ENCODE results near the gene LRRC4B.

LRRC4B gene

GRCh38 chr19:50489461-50490011 lies 78.7 kb downstream of the LRRC4B start:
- Histone ChIP-seq H3K27ac (ENCODE audit: extremely low read depth, low read depth, low read length) (no peak overlapping the region), H3K4me1 (ENCODE audit: control insufficient read depth, insufficient read depth, low read length) (no peaks in the 10 kb centered on the region), H3K9me3 (ENCODE audit: control insufficient read depth, insufficient read depth, low read depth, low read length) (no peaks in the 10 kb centered on the region), H3K4me3 (ENCODE audit: low read depth, low read length) (no peak overlapping the region), H3K36me3 (ENCODE audit: control insufficient read depth in 2 of 2, insufficient read depth in 1 of 2, low read length in 2 of 2) (peaks cover 0 to 24% of the 10 kb centered on the region in 2 experiments; a peak in 1 of 3 replicates)
- ChIA-PET CTCF (interaction anchor here (0.7 to 1.7 kb wide), 3 partner anchors 11 to 290 kb away, joined by 3 to 4 read pairs (median 4); no protein-coding TSS in a partner anchor), POLR2A (interaction anchor here (1.5 kb wide), 1 partner anchor 39 kb away, joined by 3 read pairs; no protein-coding TSS in a partner anchor)
- TF ChIP-seq SCRT2 (tag by site-specific recombination; IDR thresholded peaks at IDR 0.05) (peak; percentile 74), ZNF274 (IDR thresholded peaks at IDR 0.05; ENCODE audit: low read length) (no peak), ZNF274 (tag by site-specific recombination; IDR thresholded peaks at IDR 0.05; ENCODE audit: borderline replicate concordance) (no peak), ZNF585B (tag by site-specific recombination; IDR thresholded peaks at IDR 0.05) (no peak), SP2 (tag by site-specific recombination; IDR thresholded peaks at IDR 0.05) (0 out of 2 replicates have a peak, but pooled peaks have one; percentile 10), KLF7 (tag by site-specific recombination; IDR thresholded peaks at IDR 0.05; ENCODE audit: borderline replicate concordance) (no peak), ZNF341 (tag by site-specific recombination; IDR thresholded peaks at IDR 0.05; ENCODE audit: low read depth) (peak; percentile 46), SCRT1 (tag by site-specific recombination; IDR thresholded peaks at IDR 0.05; ENCODE audit: borderline replicate concordance) (no peak), ELK4 (IDR thresholded peaks at IDR 0.05; ENCODE audit: borderline replicate concordance, low read depth, low read length) (no peak), ZSCAN5A (tag by site-specific recombination; IDR thresholded peaks at IDR 0.05) (no peak)

GRCh38 chr19:50488389-50489194 lies 79.6 kb downstream of the LRRC4B start:
- Histone ChIP-seq H3K9me3 (ENCODE audit: control insufficient read depth, insufficient read depth, low read depth, low read length) (no peaks in the 10 kb centered on the region), H3K4me3 (ENCODE audit: low read depth, low read length) (no peak overlapping the region), H3K36me3 (ENCODE audit: control insufficient read depth in 2 of 2, insufficient read depth in 1 of 2, low read length in 2 of 2) (peaks cover 5 to 30% of the 10 kb centered on the region in 2 experiments; a peak in 2 of 3 replicates), H3K4me1 (ENCODE audit: control insufficient read depth, insufficient read depth, low read length) (no peaks in the 10 kb centered on the region), H3K27ac (ENCODE audit: extremely low read depth, low read depth, low read length) (no peak overlapping the region)
- ChIA-PET CTCF (interaction anchor here (0.5 to 1.7 kb wide), 3 partner anchors 10 to 329 kb away, joined by 3 to 6 read pairs (median 5); no protein-coding TSS in a partner anchor), POLR2A (interaction anchor here (0.6 to 1.5 kb wide), 3 partner anchors 14 to 38 kb away, joined by 3 read pairs; partner anchors contain the start of gene JOSD2)
- TF ChIP-seq ZNF148 (tag by site-specific recombination; IDR thresholded peaks at IDR 0.05; ENCODE audit: borderline replicate concordance), result 0 out of 2 replicates have a peak, but pooled peaks have one; percentile 32
- 0 out of 2 replicates have a peak, but pooled peaks have one; percentile 19 for TF ChIP-seq ZNF398 (tag by site-specific recombination; IDR thresholded peaks at IDR 0.05)
- TF ChIP-seq ZNF366 (tag by site-specific recombination; conservative IDR thresholded peaks at IDR 0.05), result peak; percentile 74
- no peak for TF ChIP-seq FEZF1 (tag by site-specific recombination; IDR thresholded peaks at IDR 0.05)
- TF ChIP-seq ZNF792 (tag by site-specific recombination; IDR thresholded peaks at IDR 0.05), result no peak
- TF ChIP-seq PRDM1 (tag by site-specific recombination; IDR thresholded peaks at IDR 0.05), result peak; percentile 94
- no peak for TF ChIP-seq ZNF132 (tag by site-specific recombination; IDR thresholded peaks at IDR 0.05; ENCODE audit: borderline replicate concordance)
- no peak for TF ChIP-seq ZBTB11 (tag by site-specific recombination; conservative IDR thresholded peaks at IDR 0.05; ENCODE audit: low read depth)
- no peak for TF ChIP-seq AEBP2 (tag by site-specific recombination; IDR thresholded peaks at IDR 0.05; ENCODE audit: borderline replicate concordance)
- no peak for TF ChIP-seq KLF7 (tag by site-specific recombination; IDR thresholded peaks at IDR 0.05; ENCODE audit: borderline replicate concordance)
- peak; percentile 75 for TF ChIP-seq ZNF341 (tag by site-specific recombination; IDR thresholded peaks at IDR 0.05; ENCODE audit: low read depth)
